Large intestine (tissue), 3 donors: Measurements from ENCODE around the gene C17orf50. TPM values are rescaled to one million over a fixed set of nuclear protein-coding genes. Genes with fewer than 3 reads are reported as not detected.

Experiments used
- DNase-seq, 2 donors: peaks; one replicate each; pipeline versions ENCODE4 v3.0.0 to v3.0.0-alpha.2; 2013
- H3K27ac ChIP-seq: one replicate; pipeline ENCODE4 v1.5.1; 2013; ENCODE audit warnings: low read length
- H3K27me3 ChIP-seq: 2 replicates; pipeline ENCODE4 v1.6.1; 2013; ENCODE audit warnings: low read length; ENCODE audit not compliant: control insufficient read depth, insufficient read depth
- H3K36me3 ChIP-seq: 2 replicates; pipeline ENCODE4 v1.6.1; 2013; ENCODE audit warnings: low read length; ENCODE audit not compliant: control insufficient read depth, insufficient read depth
- H3K4me1 ChIP-seq: one replicate; pipeline ENCODE4 v1.6.1; 2013; ENCODE audit warnings: low read length; ENCODE audit not compliant: control insufficient read depth, insufficient read depth
- H3K4me3 ChIP-seq: one replicate; pipeline ENCODE4 v1.5.1; 2013; ENCODE audit warnings: low read length
- H3K9me3 ChIP-seq: one replicate; pipeline ENCODE4 v1.6.1; 2013; ENCODE audit warnings: mild to moderate bottlenecking, low read depth, low read length, moderate library complexity; ENCODE audit not compliant: control insufficient read depth
- WGBS: methylation state at CpG from one replicate; pipeline ENCODE4 v1.1.5; 2013; ENCODE audit warnings: low lambda C conversion rate; ENCODE audit not compliant: insufficient coverage; 5-methylcytosine and 5-hydroxymethylcytosine counted together
- polyA plus RNA-seq: library from polyadenylated mRNA; unstranded; fragments of 120-200 nt; gene quantifications from one replicate; pipeline ENCODE4 v1.2.1, GENCODE V29; 2013

Gene C17orf50
- polyA plus RNA-seq, 1 donor, result 0.04 TPM

GRCh38 chr17:35784895-35785294 lies 24.2 kb downstream of the C17orf50 start:
- no peaks in the 10 kb centered on the region for H3K27me3 ChIP-seq
- no peak for DNase-seq
- H3K9me3 ChIP-seq, result no peaks in the 10 kb centered on the region
- H3K4me1 ChIP-seq, result peaks cover 27% of the 10 kb centered on the region
- no peak overlapping the region for H3K27ac ChIP-seq
- no peak overlapping the region for H3K4me3 ChIP-seq
- no CpG with 5 or more reads among the region's 2 CpGs for WGBS
- no peaks in the 10 kb centered on the region for H3K36me3 ChIP-seq

- Histone ChIP-seq H3K27ac (peak overlapping the region; percentile 13), H3K4me3 (no peak overlapping the region)
- WGBS, result no CpG with 5 or more reads among the region's 3 CpGs
These were observed 26.3 kb downstream of the C17orf50 start for GRCh38 chr17:35786941-35787432.

DNA sequence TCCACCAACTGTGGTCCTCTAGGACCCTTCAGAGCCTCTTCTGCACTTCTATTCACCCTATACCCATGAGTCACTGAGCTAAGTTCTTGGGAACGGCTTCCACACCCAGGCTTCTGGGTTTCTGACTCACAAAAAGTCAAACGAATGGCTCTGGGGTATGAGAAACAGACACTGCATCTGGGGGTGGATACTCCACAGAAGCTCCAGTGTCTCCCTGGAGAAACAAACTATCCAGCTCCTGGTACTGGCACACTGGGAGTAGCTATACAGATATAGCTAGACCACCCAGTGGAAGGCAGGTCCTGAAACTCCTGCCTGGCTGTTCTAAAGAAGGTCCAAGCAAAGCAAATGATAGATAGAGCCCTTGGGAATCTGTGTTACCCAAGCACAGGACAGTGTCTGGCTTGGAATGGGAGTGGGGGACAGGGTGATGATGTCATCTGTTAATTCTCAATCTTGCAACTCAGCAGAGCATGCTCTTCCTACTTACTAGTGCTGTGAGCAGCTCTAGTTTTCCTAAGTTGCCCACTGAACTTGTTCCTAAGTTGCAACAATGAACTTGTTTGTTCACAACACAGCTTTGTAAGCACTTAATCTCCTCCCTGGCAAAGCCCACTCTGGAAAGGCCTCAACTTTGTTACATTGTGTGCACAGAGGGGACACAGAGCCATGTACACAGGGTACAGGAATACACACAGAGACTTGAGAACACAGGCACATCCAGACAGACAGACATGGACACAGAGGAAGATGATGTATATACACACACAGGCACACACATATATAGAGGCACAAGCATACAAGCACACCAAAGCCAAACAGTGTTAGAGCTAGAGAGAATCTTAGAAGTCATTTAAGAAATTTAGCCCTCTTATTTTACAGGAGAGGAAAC lies 28.0 kb downstream of the C17orf50 start:
- WGBS, result no CpG with 5 or more reads among the region's 2 CpGs
- no peak overlapping the region for H3K27ac ChIP-seq
- H3K4me1 ChIP-seq, result peaks cover 18% of the 10 kb centered on the region

More at GRCh38 chr17:35786941-35787432, 26.3 kb downstream of the C17orf50 start:
- H3K4me1 ChIP-seq, result peaks cover 27% of the 10 kb centered on the region
- no peaks in the 10 kb centered on the region for H3K9me3 ChIP-seq
- H3K36me3 ChIP-seq, result no peaks in the 10 kb centered on the region
- peak in 1 of 2 donors; percentile 39 for DNase-seq
- peaks cover under 1% of the 10 kb centered on the region for H3K27me3 ChIP-seq

DNA sequence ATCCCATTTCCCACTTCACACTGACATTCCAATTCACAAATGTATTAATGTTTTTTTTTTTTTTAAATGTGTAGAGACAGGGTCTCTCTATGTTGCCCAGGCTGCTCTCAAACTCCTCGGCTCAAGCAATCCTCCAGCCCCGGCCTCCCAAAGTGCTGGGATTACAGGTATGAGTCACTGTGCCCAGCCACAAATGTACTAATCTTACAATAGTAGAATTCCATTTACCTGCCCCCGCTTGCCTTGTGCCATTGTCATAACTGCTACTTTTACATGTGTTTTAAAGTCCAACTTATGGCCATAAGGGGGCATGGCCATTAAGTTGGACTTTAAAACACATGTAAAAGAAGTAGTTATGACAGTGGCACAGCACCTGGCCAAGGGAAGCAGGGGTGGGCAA lies 30.2 kb downstream of the C17orf50 start:
- peaks cover 15% of the 10 kb centered on the region for H3K4me1 ChIP-seq
- DNase-seq, result peak in 1 of 2 donors; percentile 52

More for the DNA sequence above, 28.0 kb downstream of the C17orf50 start:
- DNase-seq, result peak in 1 of 2 donors; percentile 41
- Histone ChIP-seq H3K36me3 (no peaks in the 10 kb centered on the region), H3K9me3 (no peaks in the 10 kb centered on the region), H3K4me3 (no peak overlapping the region), H3K27me3 (peaks cover 13% of the 10 kb centered on the region)

DNA sequence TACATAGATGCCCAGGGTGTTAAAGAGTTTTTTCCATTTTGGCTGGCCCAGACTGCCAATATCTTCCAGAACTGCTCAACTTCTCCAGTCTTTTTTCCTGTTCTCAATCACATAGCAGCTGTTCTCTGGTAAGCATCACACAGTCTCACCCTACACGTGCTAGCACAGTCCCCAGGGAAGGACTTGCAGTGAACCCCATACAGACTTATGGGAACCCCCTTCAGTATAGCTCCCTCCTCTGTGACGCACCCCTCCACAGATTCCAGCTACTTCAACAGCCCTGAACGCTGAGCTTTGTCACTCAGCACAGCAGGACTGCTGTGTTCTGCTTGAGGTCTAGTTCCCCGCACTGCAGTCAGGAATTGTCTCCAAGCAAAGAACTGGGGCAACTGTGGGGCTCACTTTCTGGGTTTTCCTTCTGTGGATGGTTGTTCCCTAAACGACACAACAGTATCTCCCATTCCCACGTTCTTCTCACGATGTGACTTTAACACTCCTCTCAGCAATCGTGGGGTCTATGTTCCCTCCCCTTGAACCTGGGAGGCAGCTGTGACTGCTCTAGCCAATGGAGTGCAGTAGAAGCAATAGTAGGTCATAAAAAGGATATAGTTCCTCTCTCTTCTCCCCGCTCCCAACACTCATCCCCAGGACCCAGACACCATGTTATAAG lies 31.1 kb downstream of the C17orf50 start:
- Histone ChIP-seq H3K36me3 (no peaks in the 10 kb centered on the region), H3K27me3 (peaks cover 37% of the 10 kb centered on the region), H3K27ac (no peak overlapping the region), H3K4me1 (peaks cover 15% of the 10 kb centered on the region), H3K9me3 (no peaks in the 10 kb centered on the region), H3K4me3 (no peak overlapping the region)
- WGBS, result no CpG with 5 or more reads among the region's 9 CpGs
- DNase-seq, result no peak

More for the DNA sequence above, 30.2 kb downstream of the C17orf50 start:
- no CpG with 5 or more reads among the region's 3 CpGs for WGBS
- Histone ChIP-seq H3K4me3 (no peak overlapping the region), H3K36me3 (no peaks in the 10 kb centered on the region), H3K27me3 (peaks cover 31% of the 10 kb centered on the region), H3K9me3 (no peaks in the 10 kb centered on the region), H3K27ac (no peak overlapping the region)

DNA sequence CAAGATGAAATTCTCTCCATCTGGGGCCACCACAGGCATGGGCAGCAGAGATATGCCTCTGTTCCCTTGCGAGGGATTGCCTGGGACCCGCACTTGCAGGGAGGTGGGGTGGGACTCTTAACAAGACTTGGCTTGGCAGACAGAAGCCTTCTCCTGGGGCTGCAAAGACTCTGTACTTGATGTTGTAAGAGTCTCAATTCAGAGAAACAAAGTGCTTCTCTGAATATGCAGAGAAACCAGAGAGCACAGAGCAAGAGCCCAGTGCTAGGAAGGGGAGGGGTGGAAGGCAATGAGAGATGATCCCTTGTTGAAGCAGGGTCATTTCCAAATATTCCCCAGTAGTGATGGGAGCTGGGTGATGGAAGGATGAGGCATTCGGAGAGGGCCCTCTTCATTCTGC lies 32.6 kb downstream of the C17orf50 start:
- Histone ChIP-seq H3K36me3 (no peaks in the 10 kb centered on the region), H3K27ac (no peak overlapping the region), H3K4me1 (peaks cover 11% of the 10 kb centered on the region), H3K27me3 (peaks cover 51% of the 10 kb centered on the region), H3K9me3 (no peaks in the 10 kb centered on the region), H3K4me3 (no peak overlapping the region)
- no peak for DNase-seq
- WGBS, result no CpG with 5 or more reads among the region's 3 CpGs

DNA sequence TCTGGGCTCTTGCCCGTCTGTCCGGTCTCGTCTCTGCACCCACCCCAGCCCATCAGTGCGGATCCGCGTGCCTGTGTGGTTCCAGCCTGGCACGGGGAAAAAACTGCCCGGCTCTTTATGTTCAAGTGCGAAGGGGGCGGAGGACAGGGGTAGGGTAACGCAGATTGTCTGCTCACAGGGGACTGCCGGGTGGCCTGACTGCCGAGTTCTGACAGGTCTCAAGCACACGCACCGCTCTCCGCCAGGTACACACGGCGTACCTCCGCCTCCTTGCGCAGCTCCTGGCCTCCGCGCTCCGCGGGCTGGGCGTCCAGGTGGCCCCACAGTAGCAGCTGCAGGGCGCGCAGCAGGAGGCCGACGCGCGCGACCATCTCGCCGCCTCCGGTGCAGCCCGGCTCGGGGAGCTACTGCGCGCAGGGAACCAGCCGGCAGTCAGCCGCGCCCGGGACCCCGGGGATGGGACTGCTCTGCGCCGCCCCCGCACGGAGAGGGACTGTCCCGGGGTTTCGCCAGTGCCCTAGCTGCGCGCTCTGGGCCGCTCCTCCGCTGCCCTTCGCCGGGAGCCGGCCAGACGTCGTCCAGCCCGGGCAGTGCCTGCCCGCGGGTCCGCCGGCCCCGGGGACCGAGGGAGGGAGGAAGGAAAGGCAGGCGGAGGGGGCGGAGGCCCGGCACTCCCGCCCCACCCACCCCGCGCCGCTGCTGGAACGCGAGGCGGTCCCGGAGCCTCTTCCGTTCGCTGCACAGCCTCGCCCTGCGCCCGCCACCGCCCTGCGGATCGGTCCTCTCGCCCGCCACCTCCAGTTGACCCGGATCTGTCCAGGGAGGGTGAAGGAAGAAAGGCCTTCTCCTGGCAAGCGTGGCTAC lies 34.6 kb downstream of the C17orf50 start, which contains the start of gene MMP28:
Gene MMP28, minus strand, starts transcription at position 635 of the 864 bp plus-strand sequence. Its CDS starts 264 bp downstream, at position 371.
- WGBS, result no CpG with 5 or more reads among the region's 89 CpGs
- Histone ChIP-seq H3K9me3 (no peaks in the 10 kb centered on the region), H3K4me3 (peak within 1 kb of the TSS; percentile 38), H3K36me3 (no peaks in the 10 kb centered on the region), H3K27me3 (peaks cover 51% of the 10 kb centered on the region), H3K4me1 (peaks cover 11% of the 10 kb centered on the region), H3K27ac (no peak within 1 kb of the TSS)
- peak in 1 of 2 donors; percentile 63 for DNase-seq

- no CpG with 5 or more reads among the region's 8 CpGs for WGBS
- DNase-seq, result no peak
- no peak overlapping the region for H3K27ac ChIP-seq
These were observed 35.2 kb downstream of the C17orf50 start for GRCh38 chr17:35795871-35796265.

DNA sequence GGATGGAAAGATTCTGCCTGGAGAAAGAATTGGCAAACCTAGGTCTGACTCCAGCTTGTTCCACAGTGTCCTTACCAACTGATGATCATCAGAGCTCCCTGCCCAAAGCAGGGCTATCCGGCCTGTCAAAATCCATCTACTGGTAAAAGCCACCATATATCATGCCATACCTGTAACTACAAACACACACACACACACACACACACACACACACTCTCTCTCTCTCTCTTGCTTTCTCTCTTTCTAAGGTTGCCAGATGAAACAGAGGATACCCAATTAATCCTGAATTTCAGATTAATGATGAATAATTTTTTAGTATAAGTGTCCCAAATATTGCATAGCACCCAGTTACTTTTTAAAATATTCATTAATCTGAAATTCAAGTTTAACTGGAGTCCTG lies 36.3 kb downstream of the C17orf50 start:
- Histone ChIP-seq H3K36me3 (no peaks in the 10 kb centered on the region), H3K9me3 (no peaks in the 10 kb centered on the region), H3K27ac (no peak overlapping the region), H3K4me3 (no peak overlapping the region), H3K27me3 (peaks cover 51% of the 10 kb centered on the region), H3K4me1 (peaks cover 11% of the 10 kb centered on the region)
- DNase-seq, result no peak
- WGBS, result no CpG with 5 or more reads among the region's 1 CpG

More at GRCh38 chr17:35795871-35796265, 35.2 kb downstream of the C17orf50 start:
- no peaks in the 10 kb centered on the region for H3K36me3 ChIP-seq
- peaks cover 11% of the 10 kb centered on the region for H3K4me1 ChIP-seq
- peaks cover 51% of the 10 kb centered on the region for H3K27me3 ChIP-seq
- H3K4me3 ChIP-seq, result peak overlapping the region; percentile 38
- H3K9me3 ChIP-seq, result no peaks in the 10 kb centered on the region
